ENCODE measurements around the gene SPAG9. TPM values are rescaled to one million over a fixed set of nuclear protein-coding genes. Genes with fewer than 3 reads are reported as not detected.

The SPAG9 gene
- total RNA-seq, 3 donors from 2014 or later: 112 to 178 (median 128) TPM

GRCh38 chr17:51165680-51166197, 45.1 kb upstream of the SPAG9 start:
- Histone ChIP-seq H3K27me3 (no peaks in the 10 kb centered on the region), H3K36me3 (no peaks in the 10 kb centered on the region), H3K27ac (peak overlapping the region; percentile 94 to 96), H3K4me3 (peak overlapping the region; percentile 85 to 94 (median 88)), H3K4me1 (peaks cover 3 to 5% of the 10 kb centered on the region in 2 donors), H3K9me3 (no peaks in the 10 kb centered on the region)
- DNase-seq (ENCODE audit: low spot score in 2 of 2): no peak
- TF ChIP-seq POLR2AphosphoS5 (IDR thresholded peaks at IDR 0.05): no peak
- TF ChIP-seq POLR2A (IDR thresholded peaks at IDR 0.05): peak; percentile 47
- intact Hi-C loops (cut with DNase I; ENCODE audit: low total_unique reads): no loop called here

DNA sequence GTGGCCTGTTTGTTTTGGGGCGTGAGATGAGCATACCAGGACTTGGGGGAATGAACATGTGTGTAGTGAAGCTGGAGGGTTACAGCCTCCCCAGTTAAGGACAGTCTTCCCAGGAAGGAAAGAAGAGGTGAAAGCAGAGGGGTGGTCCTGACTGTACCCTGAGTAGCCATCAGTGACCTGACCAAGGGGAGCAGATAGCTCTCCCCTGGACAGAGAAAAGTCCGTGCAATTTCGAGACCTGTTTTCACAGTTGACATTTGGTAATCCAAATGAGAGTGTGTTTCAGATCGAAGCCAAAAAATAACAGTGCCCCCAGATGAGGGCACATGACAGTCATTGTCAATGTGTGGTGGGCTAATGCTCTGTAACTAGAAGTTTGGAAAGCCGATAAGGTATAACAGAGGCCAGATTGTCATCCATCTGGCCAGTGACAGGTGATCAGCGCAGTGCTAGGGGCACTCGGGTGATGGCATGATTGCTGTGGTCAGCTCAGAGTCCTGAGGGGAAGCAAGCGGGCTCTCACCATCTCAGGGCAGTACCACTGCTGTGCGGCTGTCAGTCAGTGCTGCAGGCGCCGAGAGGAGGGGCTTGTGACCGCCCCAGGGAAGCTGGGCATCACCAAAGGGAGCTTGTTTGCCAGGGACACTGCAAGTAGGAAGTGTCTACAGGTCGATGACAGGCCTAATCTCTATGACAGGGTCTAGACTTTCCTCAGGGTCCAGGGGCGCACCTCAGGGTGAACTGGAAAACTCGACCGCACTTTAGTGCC, 44.4 kb upstream of the SPAG9 start:
- intact Hi-C loops (cut with DNase I; ENCODE audit: low total_unique reads): no loop called here
- H3K27ac ChIP-seq: peak overlapping the region; percentile 94 to 96
- peak overlapping the region; percentile 85 to 94 (median 88) for H3K4me3 ChIP-seq
- H3K9me3 ChIP-seq: no peaks in the 10 kb centered on the region
- H3K27me3 ChIP-seq: no peaks in the 10 kb centered on the region
- TF ChIP-seq POLR2A (IDR thresholded peaks at IDR 0.05) (no peak), POLR2AphosphoS5 (IDR thresholded peaks at IDR 0.05) (no peak), CTCF (IDR thresholded peaks at IDR 0.05) (no peak)
- no peak for DNase-seq (ENCODE audit: low spot score in 2 of 2)
- H3K4me1 ChIP-seq: peaks cover 3 to 5% of the 10 kb centered on the region in 2 donors
- H3K36me3 ChIP-seq: no peaks in the 10 kb centered on the region

- Histone ChIP-seq H3K27me3 (no peaks in the 10 kb centered on the region), H3K4me3 (no peak overlapping the region), H3K4me1 (peaks cover 3 to 5% of the 10 kb centered on the region in 2 donors), H3K27ac (no peak overlapping the region), H3K9me3 (no peaks in the 10 kb centered on the region), H3K36me3 (no peaks in the 10 kb centered on the region)
- no peak for TF ChIP-seq POLR2AphosphoS5 (IDR thresholded peaks at IDR 0.05)
- no peak for TF ChIP-seq POLR2A (IDR thresholded peaks at IDR 0.05)
- TF ChIP-seq CTCF (IDR thresholded peaks at IDR 0.05): no peak
- no peak for DNase-seq (ENCODE audit: low spot score in 2 of 2)
- intact Hi-C loops (cut with DNase I; ENCODE audit: low total_unique reads): no loop called here
Measured at GRCh38 chr17:51161541-51161940, 40.9 kb upstream of the SPAG9 start.

DNA sequence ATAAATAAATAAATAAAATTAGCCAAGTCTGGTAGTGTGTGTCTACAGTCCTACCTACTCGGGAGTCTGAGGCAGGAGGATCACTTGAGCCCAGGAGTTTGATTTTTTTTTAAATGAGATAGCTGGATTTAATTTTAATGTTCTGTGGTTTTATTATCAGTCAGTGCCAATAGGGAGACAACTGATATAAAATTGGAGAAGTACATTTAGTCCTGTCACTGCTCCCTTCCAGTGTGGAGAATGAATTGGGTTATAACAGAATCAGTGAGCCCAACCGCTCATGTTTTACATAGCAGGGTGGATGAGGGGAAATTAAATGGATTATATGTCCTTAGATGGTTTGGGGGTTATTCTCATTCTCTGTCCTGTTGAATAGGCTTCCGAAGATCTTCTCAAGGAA, 38.9 kb upstream of the SPAG9 start:
- Histone ChIP-seq H3K27ac (no peak overlapping the region), H3K4me3 (no peak overlapping the region), H3K4me1 (peaks cover 0 to under 1% of the 10 kb centered on the region in 2 donors), H3K9me3 (no peaks in the 10 kb centered on the region), H3K36me3 (no peaks in the 10 kb centered on the region), H3K27me3 (no peaks in the 10 kb centered on the region)
- intact Hi-C loops (cut with DNase I; ENCODE audit: low total_unique reads): loop anchor here (10.0 kb wide), 1 partner anchor 155 kb away; no protein-coding TSS in a partner anchor
- TF ChIP-seq POLR2A (IDR thresholded peaks at IDR 0.05) (no peak), CTCF (IDR thresholded peaks at IDR 0.05) (no peak), POLR2AphosphoS5 (IDR thresholded peaks at IDR 0.05) (no peak)
- DNase-seq (ENCODE audit: low spot score in 2 of 2): no peak

- TF ChIP-seq CTCF (IDR thresholded peaks at IDR 0.05): no peak
- no peak for TF ChIP-seq POLR2A (IDR thresholded peaks at IDR 0.05)
- TF ChIP-seq POLR2AphosphoS5 (IDR thresholded peaks at IDR 0.05): no peak
- Histone ChIP-seq H3K27me3 (no peaks in the 10 kb centered on the region), H3K4me3 (no peak overlapping the region), H3K27ac (no peak overlapping the region), H3K4me1 (peaks cover 0 to 6% of the 10 kb centered on the region in 2 donors), H3K9me3 (no peaks in the 10 kb centered on the region), H3K36me3 (no peaks in the 10 kb centered on the region)
- no peak for DNase-seq (ENCODE audit: low spot score in 2 of 2)
- intact Hi-C loops (cut with DNase I; ENCODE audit: low total_unique reads): loop anchor here (10.0 kb wide), 1 partner anchor 151 kb away; no protein-coding TSS in a partner anchor
Measured at GRCh38 chr17:51155416-51155815, 34.7 kb upstream of the SPAG9 start.

Data from breast epithelium (tissue), 4 donors.